Endometrial microvascular endothelial cells (primary cell): ENCODE results near the gene REN. TPM values are rescaled to one million over a fixed set of nuclear protein-coding genes. Genes with fewer than 3 reads are reported as not detected.

Experiments used
- in situ Hi-C: cut with HindIII; loops from 2 replicates; pipeline ENCODE4 v1.10.0; 2017; ENCODE audit warnings: low sequenced_read_pairs, low pct_unique_long_range_greater_than_20kb; ENCODE audit errors: inconsistent ontology term
- total RNA-seq: library from RNA; depleted of rRNA; stranded (reverse); fragments of >200 nt; gene quantifications from one replicate; pipeline ENCODE4 v1.2.3, GENCODE V29; 2015; ENCODE audit errors: inconsistent ontology term

REN gene
- total RNA-seq, 1 donor from 2014 or later = not detected

GRCh38 chr1:204125759-204126351 lies 40.3 kb downstream of the REN start:
- in situ Hi-C loops = loop anchor here (25.0 kb wide), 1 partner anchor 264 kb away; the partner anchor contains the start of gene SNRPE

DNA sequence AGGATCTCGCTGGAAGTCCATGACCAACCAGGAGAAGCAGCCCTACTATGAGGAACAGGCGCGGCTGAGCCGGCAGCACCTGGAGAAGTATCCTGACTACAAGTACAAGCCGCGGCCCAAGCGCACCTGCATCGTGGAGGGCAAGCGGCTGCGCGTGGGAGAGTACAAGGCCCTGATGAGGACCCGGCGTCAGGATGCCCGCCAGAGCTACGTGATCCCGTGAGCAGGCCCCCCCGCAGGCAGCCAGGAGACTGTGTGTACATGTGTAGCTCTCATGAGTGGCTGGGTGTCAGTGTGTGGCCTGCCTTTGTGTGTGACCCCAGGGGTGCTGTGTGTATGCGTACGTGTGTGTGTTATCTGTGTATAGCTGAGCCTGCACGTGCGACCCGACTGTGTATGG lies 41.5 kb downstream of the REN start:
- in situ Hi-C loops = loop anchor here (25.0 kb wide), 1 partner anchor 262 kb away; the partner anchor contains the start of gene SNRPE

- in situ Hi-C loops = no loop called here
These were observed 42.8 kb downstream of the REN start for GRCh38 chr1:204123376-204123775.

DNA sequence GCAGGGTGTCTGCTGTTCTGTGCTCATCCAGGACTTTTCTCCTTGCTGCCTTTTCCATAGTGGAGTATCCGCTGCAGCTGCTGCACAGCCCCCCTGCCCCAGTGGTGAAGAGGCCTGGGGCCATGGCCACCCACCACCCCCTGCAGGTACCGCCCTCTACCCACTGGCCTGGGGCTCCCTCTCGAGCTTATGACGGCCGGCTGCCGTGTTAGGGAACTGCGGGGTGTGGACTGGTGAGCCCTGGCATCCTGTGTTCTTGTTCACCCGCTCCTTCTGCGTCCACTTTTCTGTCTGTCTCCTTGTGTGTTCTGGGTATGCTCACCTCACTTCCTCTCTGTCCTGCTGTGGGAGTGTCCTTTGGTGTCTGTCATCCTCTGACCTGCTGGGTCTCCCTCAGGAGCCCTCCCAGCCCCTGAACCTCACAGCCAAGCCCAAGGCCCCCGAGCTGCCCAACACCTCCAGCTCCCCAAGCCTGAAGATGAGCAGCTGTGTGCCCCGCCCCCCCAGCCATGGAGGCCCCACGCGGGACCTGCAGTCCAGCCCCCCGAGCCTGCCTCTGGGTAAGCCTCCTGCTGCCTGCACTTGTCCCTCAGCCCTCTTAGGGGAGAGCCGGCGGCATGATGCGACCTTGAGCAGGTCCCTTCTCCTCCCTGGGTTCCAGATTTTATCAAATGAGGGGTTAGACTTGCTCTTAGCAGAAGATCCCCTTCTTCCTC lies 44.1 kb downstream of the REN start:
- in situ Hi-C loops = no loop called here

- in situ Hi-C loops = no loop called here
These were observed 49.6 kb downstream of the REN start for GRCh38 chr1:204116539-204116938.

- in situ Hi-C loops = no loop called here
These were observed 51.0 kb downstream of the REN start for GRCh38 chr1:204115116-204115515.

DNA sequence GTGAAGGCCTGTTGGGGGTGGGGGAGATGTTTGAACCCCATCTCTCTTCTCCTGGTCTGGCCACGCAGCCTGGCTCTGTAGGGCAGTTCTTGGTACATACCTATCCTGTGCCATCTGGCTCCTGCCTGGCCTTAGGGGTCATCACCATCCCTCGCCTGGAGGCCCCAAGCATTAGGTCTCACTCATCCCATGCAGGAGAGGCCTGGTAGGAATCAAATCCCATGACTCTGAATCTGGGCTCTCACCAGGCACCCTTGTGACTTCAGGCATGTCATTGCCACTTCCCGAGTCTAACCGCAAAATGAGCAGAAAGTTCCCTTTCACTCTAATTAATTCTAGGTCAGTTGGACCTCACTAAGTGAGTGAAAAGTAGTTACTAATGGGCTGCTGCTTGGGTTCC lies 51.5 kb downstream of the REN start:
- in situ Hi-C loops = no loop called here

GRCh38 chr1:204113896-204114295 lies 52.2 kb downstream of the REN start:
- in situ Hi-C loops = no loop called here

DNA sequence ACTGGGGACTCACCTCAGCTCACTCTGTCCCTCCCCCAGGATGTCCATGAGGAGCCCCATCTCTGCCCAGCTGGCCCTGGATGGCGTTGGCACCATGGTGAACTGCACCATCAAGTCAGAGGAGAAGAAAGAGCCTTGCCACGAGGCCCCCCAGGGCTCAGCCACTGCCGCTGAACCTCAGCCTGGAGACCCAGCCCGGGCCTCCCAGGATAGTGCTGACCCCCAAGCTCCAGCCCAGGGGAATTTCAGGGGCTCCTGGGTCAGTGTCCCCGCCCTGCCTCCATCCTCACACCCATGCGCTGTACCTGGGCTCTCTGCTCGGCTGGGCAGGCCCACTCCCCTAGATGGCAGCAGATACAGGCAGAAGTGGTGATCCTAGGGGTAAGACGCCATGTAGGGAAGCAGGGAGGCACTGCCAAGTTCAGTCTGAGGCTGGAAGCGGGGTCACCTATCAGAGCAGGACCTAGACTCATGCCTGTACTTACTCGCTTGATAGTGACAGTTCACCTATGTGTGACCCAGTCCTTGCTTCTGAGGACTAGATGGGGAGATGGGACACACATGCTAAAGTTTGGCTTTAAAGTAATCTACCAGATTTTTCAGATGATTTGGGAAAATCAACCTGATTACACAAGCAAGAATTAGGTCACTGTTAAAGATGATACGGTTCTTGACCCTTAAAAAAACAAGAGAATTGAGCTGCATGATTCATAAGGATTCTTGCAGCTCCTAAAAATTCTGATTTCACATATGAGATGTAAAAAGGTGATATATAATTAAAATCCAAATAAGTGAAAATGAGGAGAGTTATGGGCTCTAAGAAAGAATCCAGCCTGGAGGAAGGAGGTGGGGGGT lies 53.0 kb downstream of the REN start:
- in situ Hi-C loops = no loop called here

GRCh38 chr1:204110894-204111633 lies 55.1 kb downstream of the REN start:
- in situ Hi-C loops = no loop called here

GRCh38 chr1:204108312-204109141 lies 57.6 kb downstream of the REN start:
- in situ Hi-C loops = no loop called here

DNA sequence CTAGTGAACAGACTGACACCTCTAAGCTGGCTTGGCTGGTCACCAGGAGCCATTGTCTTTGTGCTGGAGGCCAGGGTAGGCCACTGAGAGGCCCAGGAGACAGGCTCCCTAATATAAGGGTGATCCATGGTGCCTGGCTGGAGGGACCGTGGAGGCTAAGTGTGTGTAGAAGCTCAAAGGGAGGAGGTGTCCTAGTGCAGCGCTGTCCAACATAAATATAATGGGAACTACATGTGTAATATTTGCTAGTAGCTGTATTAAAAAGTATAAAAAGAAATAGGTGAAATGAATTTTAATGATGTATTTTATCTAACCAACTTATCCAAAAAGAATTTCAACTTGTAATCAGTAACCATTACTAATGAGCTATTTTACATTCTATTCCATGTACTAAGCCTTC lies 58.2 kb downstream of the REN start:
- in situ Hi-C loops = no loop called here

- in situ Hi-C loops = no loop called here
These were observed 59.3 kb downstream of the REN start for GRCh38 chr1:204106825-204107224.

DNA sequence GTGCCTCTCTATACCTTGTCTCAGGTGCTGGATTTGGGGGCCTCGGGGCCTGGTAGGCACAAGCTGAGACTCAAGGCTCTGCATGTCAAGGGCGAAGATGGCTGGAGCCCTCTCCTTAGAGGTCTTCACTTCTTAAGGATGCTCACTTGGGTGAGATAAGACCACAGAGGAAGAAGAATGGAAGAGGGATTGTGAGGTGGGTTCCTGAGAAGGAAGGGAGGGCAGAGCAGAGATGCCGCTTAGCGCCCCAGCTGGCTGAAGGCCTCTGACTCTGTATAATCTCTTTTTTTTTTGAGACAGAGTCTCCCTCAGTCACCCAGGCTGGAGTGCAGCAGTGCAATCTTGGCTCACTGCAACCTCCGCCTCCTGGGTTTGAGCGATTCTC lies 61.0 kb downstream of the REN start:
- in situ Hi-C loops = no loop called here

Other genes with a start within 250 kb of the REN start
- gene SOX13, start 93.2 kb downstream of the REN start, total RNA-seq = 8.7 TPM
- 8.5 TPM for gene ETNK2, start 14.3 kb downstream of the REN start, total RNA-seq
- gene KISS1, start 30.2 kb upstream of the REN start, total RNA-seq = 2.0 TPM
- not detected for gene GOLT1A, start 47.7 kb upstream of the REN start, total RNA-seq
- 2.2 TPM for gene PLEKHA6, start 193.6 kb upstream of the REN start, total RNA-seq
- gene PPP1R15B, start 245.5 kb upstream of the REN start, total RNA-seq = 39.4 TPM